Right atrium auricular region (tissue), 2 donors: Measurements from ENCODE around the gene CYTH1. TPM values are rescaled to one million over a fixed set of nuclear protein-coding genes. Genes with fewer than 3 reads are reported as not detected.
A peak's percentile ranks its signal among the peaks of the same experiment; 100 is the strongest.
"Not testable (repeated sequence)": the region's sequence is repeated elsewhere in the genome, so short reads cannot be mapped to it uniquely, and the experiment has no call there.

Source experiments
- DNase-seq: peaks from one replicate; pipeline ENCODE4 v3.0.0-alpha.2; 2019; ENCODE audit warnings: low spot score
- H3K27ac ChIP-seq, 2 donors: fragments of 200-600 bp; sonication (generic); 1 replicate in 1 of 2; 2 replicates in 1 of 2; pipeline ENCODE4 v1.5.1; 2016 to 2019
- H3K27me3 ChIP-seq, 2 donors: fragments of 200-600 bp; sonication (generic); one replicate each; pipeline versions ENCODE4 v1.5.1 to v1.6.0; 2017 to 2019
- H3K36me3 ChIP-seq: fragments of 200-600 bp; sonication (generic); one replicate; pipeline ENCODE4 v1.5.1; 2016
- H3K4me1 ChIP-seq, 2 donors: fragments of 200-600 bp; sonication (generic); one replicate each; pipeline versions ENCODE4 v1.5.1 to v1.6.0; 2017 to 2019
- H3K4me3 ChIP-seq, 2 donors: fragments of 200-600 bp; sonication (generic); 1 replicate in 1 of 2; 2 replicates in 1 of 2; pipeline ENCODE4 v1.5.1; 2017 to 2019; ENCODE audit warnings: mild to moderate bottlenecking in 1 of 2, moderate library complexity in 1 of 2
- H3K9me3 ChIP-seq, 2 donors: fragments of 200-600 bp; sonication (generic); one replicate each; pipeline ENCODE4 v1.5.1; 2019
- total RNA-seq, 2 donors: library from RNA; depleted of rRNA; stranded (reverse); fragments of >200 nt; gene quantifications; one replicate each; pipeline ENCODE4 v1.1.0, GENCODE V29; 2016
- TF ChIP-seq, protein P1 (sequence below), 2 donors: fragments of 200-600 bp; sonication (generic); IDR thresholded peaks; one replicate each; pipeline ENCODE4 v1.5.1; 2019; ENCODE audit warnings: antibody characterized with exemption in 2 of 2

Gene CYTH1
- total RNA-seq, 2 donors from 2014 or later, result 23.8 to 31.0 TPM

DNA sequence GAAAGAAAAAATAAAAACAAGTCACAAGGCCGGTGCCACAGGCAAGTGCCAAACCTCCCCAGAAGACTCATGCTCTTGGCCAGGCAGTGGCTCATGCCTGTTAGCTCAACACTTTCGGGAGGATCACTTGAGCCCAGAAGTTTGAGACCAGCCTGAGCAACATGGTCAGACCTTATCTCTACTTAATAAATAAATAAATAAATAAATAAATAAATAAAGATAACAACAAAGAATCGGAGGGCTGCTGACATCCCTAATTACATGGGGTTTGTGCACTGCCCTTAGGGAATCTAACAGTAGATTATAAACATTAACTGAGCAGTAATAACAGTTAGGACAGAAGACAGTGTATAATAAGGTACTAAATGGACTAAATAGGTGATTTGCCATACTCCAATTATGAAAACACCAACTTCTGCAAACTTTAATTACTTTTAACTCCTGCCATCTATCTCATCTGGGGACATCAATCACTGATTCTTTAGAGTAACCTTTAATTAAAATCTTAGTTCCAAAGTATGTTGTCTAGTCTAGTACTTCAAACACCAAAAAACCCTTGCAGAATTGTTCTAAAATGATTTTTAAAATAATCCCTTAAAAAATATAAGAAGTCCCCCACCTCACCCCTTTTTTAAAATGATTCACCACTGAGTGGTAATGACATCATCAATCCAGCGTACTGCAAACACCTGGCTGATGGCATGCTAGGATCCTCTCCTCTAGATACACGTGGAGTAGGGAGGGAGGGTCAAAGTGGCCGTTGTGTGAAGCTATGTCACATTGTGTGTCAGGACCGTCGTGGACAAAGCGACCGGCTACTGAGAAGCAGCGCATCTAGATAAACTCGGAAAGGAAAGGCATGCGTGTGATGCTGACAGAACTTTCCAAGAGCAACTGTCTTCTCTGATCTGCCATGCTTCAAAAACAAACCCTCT is 28.5 kb downstream of the CYTH1 start:
- Histone ChIP-seq H3K9me3 (no peaks in the 10 kb centered on the region), H3K4me3 (no peak overlapping the region), H3K27me3 (no peaks in the 10 kb centered on the region), H3K27ac (no peak overlapping the region), H3K4me1 (peaks cover 0 to 18% of the 10 kb centered on the region in 2 donors), H3K36me3 (no peaks in the 10 kb centered on the region)
- DNase-seq, result no peak
- TF ChIP-seq, protein P1, sequence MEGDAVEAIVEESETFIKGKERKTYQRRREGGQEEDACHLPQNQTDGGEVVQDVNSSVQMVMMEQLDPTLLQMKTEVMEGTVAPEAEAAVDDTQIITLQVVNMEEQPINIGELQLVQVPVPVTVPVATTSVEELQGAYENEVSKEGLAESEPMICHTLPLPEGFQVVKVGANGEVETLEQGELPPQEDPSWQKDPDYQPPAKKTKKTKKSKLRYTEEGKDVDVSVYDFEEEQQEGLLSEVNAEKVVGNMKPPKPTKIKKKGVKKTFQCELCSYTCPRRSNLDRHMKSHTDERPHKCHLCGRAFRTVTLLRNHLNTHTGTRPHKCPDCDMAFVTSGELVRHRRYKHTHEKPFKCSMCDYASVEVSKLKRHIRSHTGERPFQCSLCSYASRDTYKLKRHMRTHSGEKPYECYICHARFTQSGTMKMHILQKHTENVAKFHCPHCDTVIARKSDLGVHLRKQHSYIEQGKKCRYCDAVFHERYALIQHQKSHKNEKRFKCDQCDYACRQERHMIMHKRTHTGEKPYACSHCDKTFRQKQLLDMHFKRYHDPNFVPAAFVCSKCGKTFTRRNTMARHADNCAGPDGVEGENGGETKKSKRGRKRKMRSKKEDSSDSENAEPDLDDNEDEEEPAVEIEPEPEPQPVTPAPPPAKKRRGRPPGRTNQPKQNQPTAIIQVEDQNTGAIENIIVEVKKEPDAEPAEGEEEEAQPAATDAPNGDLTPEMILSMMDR (IDR thresholded peaks at IDR 0.05), result no peak

DNA sequence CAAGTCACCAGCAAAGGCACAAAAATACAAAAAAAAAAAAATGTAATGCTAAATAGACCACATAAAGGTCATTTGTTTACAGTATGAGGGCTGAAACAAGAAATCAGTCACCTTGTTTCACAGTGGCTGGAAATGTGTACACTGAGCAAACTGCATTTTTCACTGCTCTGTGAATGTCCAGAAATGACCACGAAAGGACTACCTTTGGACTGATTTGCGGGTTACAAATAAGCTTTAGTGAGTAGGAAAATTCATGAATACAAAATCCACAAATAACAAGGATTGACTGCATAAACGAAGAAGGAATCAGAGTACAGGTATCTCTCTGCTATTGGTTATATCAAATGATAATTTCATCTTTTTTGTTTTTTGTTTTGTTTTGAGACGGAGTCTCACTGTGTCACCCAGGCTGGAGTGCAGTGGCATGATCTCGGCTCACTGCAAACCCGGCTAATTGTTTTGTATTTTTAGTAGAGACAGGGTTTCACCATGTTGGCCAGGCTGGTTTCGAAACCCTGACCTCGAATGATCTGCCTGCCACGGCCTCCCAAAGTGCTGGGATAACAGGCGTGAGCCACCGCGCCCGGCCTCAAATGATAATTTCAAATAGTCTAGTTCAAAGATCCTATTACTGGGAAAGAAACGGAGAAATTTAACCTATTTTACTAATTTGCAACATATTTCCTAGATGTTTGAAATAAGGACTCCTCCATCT is 30.5 kb downstream of the CYTH1 start:
- no peaks in the 10 kb centered on the region for H3K36me3 ChIP-seq
- no peaks in the 10 kb centered on the region for H3K27me3 ChIP-seq
- no peak overlapping the region for H3K4me3 ChIP-seq
- H3K9me3 ChIP-seq, result no peaks in the 10 kb centered on the region
- no peak for DNase-seq
- H3K4me1 ChIP-seq, result peaks cover 0 to 25% of the 10 kb centered on the region in 2 donors
- TF ChIP-seq, protein P1 (IDR thresholded peaks at IDR 0.05), result no peak
- H3K27ac ChIP-seq, result no peak overlapping the region

DNA sequence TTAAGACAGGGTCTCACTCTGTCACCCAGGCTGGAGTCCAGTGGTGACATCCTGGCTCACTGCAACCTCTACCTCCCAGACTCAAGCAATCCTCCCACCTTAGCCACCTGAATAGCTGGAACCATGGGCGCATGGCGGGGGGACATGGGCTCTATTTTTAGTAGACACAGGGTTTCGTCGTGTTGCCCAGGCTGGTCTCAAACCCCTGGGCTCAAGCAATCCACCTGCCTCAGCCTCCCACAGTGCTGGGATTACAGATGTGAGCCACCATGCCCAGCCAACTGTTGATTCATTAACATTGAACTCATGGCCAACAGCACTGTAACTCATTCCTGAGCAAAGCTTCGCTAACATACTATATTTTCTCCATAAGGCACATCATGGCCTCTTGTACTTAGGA is 31.1 kb downstream of the CYTH1 start:
- not testable (repeated sequence) for H3K27ac ChIP-seq, H3K27me3 ChIP-seq, H3K36me3 ChIP-seq, DNase-seq, H3K9me3 ChIP-seq, H3K4me3 ChIP-seq
- peaks cover 0 to 25% of the 10 kb centered on the region in 2 donors for H3K4me1 ChIP-seq

DNA sequence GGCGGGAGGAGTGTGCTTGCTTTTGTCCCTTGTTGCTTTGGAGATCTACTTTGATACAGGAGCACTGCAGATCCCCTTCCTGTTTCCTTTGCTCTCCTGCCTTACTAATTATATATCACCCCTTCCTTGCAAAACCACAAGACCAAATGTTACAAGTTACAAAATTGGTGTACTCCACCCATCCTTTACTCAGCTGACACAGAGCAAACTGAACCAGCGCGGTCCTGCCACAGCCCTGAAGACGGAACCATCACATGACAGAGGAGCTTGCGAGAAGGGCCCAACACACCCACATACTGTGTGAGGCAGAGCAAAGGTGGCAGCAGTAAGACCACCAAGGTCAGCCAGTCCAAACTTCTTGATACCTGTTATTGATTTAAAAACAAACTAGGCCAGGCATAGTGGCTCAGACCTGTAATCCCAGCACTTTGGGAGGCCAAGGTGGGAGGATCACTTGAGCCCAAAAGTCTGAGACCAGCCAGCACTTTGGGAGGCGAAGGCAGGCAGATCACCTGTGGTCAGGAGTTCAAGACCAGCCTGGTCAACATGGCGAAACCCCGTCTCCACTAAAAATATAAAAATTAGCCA is 33.2 kb downstream of the CYTH1 start:
- TF ChIP-seq, protein P1 (IDR thresholded peaks at IDR 0.05), result no peak
- Histone ChIP-seq H3K36me3 (no peaks in the 10 kb centered on the region), H3K27me3 (no peaks in the 10 kb centered on the region), H3K9me3 (no peaks in the 10 kb centered on the region), H3K27ac (peak overlapping the region; percentile 46 to 57), H3K4me3 (no peak overlapping the region), H3K4me1 (peaks cover 0 to 33% of the 10 kb centered on the region in 2 donors)
- peak; percentile 83 for DNase-seq

DNA sequence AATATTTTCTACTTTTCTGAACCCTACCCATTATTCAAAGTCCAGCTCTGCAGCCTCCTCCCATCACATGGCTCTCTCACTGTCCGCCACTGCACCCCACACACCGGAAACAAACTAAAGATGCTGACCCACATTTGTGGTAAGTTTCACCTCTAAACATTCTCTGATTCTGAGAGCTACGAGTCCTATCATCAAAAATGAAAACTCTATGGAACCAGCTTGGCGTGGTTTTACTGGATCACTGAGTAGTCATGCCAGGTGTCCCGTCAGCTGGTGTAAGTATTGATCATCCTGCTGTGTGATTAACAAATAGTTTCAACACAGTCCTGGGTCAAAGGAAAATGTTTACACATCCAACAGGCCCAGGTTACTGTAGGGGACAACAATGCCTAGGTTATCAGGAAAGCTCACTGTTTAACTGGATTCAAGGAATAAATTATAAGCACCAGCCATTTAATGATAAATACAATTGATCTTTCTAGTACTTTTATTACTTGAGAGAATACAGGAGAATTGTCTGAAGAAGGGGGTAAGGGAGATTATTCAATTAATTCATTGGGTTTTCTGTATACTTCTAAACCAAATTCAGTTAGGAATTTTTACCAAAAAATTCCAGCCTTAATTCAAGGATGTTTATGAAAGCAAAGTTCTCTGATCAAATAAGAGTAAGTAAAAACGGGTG is 33.9 kb downstream of the CYTH1 start:
- H3K27me3 ChIP-seq, result no peaks in the 10 kb centered on the region
- TF ChIP-seq, protein P1 (IDR thresholded peaks at IDR 0.05), result no peak
- H3K4me1 ChIP-seq, result peaks cover 0 to 33% of the 10 kb centered on the region in 2 donors
- no peaks in the 10 kb centered on the region for H3K36me3 ChIP-seq
- no peak for DNase-seq
- H3K27ac ChIP-seq, result peak overlapping the region; percentile 36 to 46
- no peak overlapping the region for H3K4me3 ChIP-seq
- no peaks in the 10 kb centered on the region for H3K9me3 ChIP-seq
